Skeletal muscle satellite cell (primary cell): Measurements from ENCODE around the gene ADAM12.

Experiments
- H3K27me3 ChIP-seq: 2 replicates; pipeline ENCODE4 v1.7.0; 2013; ENCODE audit warnings: low read length; ENCODE audit not compliant: control insufficient read depth, insufficient read depth
- H3K36me3 ChIP-seq: 2 replicates; pipeline ENCODE4 v1.7.0; 2013; ENCODE audit warnings: mild to moderate bottlenecking, control low read depth, low read length; ENCODE audit not compliant: insufficient read depth
- H3K4me1 ChIP-seq: 2 replicates; pipeline ENCODE4 v1.7.0; 2013; ENCODE audit warnings: low read length; ENCODE audit not compliant: control insufficient read depth, insufficient read depth
- H3K4me2 ChIP-seq: 2 replicates; pipeline ENCODE4 v1.7.0; 2013; ENCODE audit warnings: mild to moderate bottlenecking, low read length
- H3K4me3 ChIP-seq: 2 replicates; pipeline ENCODE4 v1.7.0; 2013; ENCODE audit warnings: low read length
- H3K9ac ChIP-seq: 2 replicates; pipeline ENCODE4 v1.7.0; 2013; ENCODE audit warnings: mild to moderate bottlenecking, low read depth, low read length, moderate library complexity
- H3K9me3 ChIP-seq: replicated peaks from 2 replicates; pipeline ENCODE4 v1.7.0; 2013; ENCODE audit warnings: mild to moderate bottlenecking, control low read depth, low read length

The ADAM12 gene

DNA sequence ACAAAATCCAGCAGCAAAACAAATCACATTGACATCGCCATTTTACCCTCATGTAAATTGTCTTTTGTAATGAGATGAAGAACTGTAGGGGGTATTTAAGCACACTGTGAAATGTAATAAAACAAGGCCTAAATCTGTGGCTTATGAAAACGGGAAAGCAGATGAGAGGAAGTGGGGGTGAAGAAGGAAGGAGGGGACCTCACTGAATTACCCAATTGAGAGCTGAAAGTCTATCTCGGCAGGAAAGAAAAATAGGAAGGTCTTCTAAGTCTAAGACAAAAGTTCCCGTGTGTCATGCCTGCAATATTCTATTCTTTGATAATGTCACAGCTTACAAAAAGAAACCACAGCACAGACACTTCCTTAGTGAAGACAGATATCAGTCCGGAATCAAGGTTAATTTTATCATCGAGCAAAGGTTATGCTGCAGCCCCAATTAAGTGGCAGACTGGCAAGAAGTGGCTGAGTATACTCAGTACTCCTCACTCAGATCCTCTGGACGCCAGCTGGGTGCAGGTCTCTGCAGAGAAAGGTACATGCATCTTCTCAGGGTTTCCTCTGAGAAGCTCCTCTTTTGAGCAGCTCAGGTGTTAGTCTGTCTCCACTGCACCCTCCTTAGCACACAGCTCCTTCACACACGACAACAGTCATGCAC is 252.2 kb downstream of the ADAM12 start:
- Histone ChIP-seq H3K4me2 (no peak overlapping the region), H3K4me1 (peaks cover 5% of the 10 kb centered on the region), H3K4me3 (no peak overlapping the region), H3K27me3 (no peaks in the 10 kb centered on the region), H3K9ac (no peak overlapping the region), H3K36me3 (peaks cover 9% of the 10 kb centered on the region), H3K9me3 (no peaks in the 10 kb centered on the region)

DNA sequence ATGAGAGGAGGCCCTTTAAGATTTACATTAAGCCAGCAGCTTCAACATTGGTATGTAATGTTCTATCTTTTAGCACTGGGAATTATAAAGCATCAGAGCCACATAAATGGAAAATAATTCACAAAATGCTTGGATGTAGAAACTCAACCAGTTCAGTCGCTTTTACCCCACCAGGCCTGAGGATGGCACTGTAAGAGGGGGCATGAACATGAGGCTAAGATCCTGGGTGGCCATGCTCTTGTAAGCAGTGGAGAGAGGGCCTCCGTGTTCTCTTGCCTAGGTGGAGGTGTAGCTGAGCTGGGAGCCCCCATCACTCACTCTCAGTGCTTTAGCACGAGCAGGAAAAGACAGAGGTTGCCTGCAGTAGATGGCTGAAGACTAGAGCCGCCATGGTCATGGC is 253.1 kb downstream of the ADAM12 start:
- Histone ChIP-seq H3K9me3 (no peaks in the 10 kb centered on the region), H3K4me3 (no peak overlapping the region), H3K27me3 (no peaks in the 10 kb centered on the region), H3K4me1 (peaks cover 10% of the 10 kb centered on the region), H3K4me2 (no peak overlapping the region), H3K9ac (no peak overlapping the region), H3K36me3 (peaks cover 9% of the 10 kb centered on the region)

DNA sequence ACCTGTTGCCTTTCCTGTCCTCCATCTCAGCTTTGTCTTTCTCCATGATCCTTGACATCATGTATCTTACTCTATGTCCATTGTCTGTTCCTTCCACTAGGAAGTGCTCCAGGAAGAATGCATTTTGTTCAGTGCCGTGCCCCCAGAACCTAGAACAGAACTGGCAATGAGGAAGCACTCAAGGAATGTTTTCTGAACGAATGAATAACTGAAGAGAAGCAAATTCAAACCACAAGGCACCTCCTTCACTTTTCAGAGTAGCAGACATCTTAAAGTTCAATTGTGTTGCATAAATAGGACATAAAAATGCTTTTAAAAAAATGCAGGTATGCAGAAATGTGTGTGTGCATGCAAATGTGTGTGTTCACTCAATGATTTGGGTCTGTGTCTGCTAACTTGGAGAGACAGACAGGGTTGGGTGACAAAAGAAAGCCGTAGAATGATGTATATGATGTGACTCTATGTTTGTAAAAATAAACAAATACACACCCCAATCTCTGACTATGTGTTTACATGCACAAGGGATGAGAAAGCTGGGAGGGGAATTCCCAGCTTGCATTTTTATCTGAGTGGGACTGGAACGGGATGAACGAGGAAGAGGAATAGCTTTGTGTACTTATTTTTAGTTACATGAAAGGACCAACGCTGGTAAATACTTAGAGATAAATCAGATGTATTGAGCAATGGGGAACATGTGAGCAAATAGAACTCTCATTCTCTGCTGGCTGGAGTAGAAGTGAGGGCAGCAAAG is 254.2 kb downstream of the ADAM12 start:
- no peaks in the 10 kb centered on the region for H3K27me3 ChIP-seq
- no peaks in the 10 kb centered on the region for H3K9me3 ChIP-seq
- H3K9ac ChIP-seq, result no peak overlapping the region
- no peak overlapping the region for H3K4me2 ChIP-seq
- peaks cover 10% of the 10 kb centered on the region for H3K4me1 ChIP-seq
- H3K4me3 ChIP-seq, result no peak overlapping the region
- peaks cover 9% of the 10 kb centered on the region for H3K36me3 ChIP-seq

DNA sequence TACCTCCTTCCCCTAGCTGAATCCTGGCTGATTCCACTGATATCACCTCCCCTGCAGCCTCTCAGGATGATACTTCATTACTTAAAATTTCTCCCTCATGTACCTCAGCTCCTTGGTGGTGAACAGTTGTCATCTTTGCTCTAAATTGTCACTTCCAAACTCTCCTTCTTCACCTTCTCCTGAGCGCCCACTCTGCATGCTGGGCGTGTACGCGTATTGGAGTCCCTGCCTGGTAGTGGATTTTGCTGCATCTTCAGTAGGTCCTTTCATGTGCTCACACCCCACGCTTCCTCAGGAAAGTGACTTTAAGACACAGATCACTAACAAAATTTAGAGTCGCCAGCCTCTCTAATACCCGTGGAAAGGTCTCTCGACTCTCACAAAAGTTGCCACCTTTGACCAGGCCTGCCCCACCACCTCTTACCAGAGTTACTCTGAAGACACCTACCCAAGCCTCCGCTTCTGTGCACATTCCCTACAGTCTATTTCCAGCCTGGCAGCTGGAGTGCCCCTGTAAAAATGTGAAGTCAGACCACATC is 255.1 kb downstream of the ADAM12 start:
- H3K36me3 ChIP-seq, result peaks cover 9% of the 10 kb centered on the region
- H3K4me3 ChIP-seq, result no peak overlapping the region
- H3K27me3 ChIP-seq, result no peaks in the 10 kb centered on the region
- no peak overlapping the region for H3K4me2 ChIP-seq
- peaks cover 10% of the 10 kb centered on the region for H3K4me1 ChIP-seq
- H3K9me3 ChIP-seq, result no peaks in the 10 kb centered on the region
- no peak overlapping the region for H3K9ac ChIP-seq

DNA sequence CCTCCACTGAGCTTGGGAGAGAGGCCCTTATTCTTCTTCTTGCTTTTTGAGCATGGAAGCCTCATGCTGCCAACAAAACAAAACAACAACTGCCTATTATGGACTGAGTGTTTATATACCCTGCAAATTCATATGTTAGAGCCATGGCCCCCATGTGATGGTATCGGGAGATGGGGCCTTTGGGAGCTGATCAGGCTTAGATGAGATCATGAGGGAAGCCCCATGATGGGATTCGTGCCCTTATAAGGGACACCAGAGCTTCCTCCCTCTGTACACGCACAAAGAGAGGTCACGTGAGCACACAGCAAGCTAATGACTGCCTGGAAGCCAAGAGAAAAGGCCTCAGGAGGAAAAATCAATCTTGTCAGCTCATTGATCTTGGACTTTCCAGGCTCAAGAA is 256.9 kb downstream of the ADAM12 start:
- Histone ChIP-seq H3K4me3 (no peak overlapping the region), H3K4me1 (peaks cover 10% of the 10 kb centered on the region), H3K36me3 (peaks cover 9% of the 10 kb centered on the region), H3K27me3 (no peaks in the 10 kb centered on the region), H3K9me3 (no peaks in the 10 kb centered on the region), H3K9ac (no peak overlapping the region), H3K4me2 (no peak overlapping the region)

DNA sequence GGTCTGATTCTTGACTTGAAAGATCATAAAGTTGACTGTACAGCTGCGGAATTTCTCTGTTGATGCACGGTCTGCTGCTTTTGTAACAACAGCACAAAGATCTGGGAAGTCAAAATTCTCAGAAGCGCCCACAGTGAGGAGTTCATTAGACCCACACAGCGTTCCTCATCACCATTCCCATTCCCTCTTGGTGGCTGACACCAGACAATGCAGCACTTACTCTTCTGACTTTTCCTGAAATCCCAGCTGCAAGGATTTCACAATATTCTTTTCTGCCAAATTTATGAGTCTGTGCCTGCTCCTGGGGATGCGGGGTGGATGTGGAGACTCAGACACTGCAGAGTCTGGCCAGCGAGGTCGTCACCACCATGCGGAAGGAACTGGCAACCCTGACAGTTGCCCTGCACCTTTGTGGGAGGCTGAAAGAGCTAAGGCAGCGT is 258.0 kb downstream of the ADAM12 start:
- Histone ChIP-seq H3K36me3 (peaks cover 9% of the 10 kb centered on the region), H3K4me2 (no peak overlapping the region), H3K4me3 (no peak overlapping the region), H3K9me3 (no peaks in the 10 kb centered on the region), H3K4me1 (peaks cover 10% of the 10 kb centered on the region), H3K9ac (no peak overlapping the region), H3K27me3 (no peaks in the 10 kb centered on the region)

DNA sequence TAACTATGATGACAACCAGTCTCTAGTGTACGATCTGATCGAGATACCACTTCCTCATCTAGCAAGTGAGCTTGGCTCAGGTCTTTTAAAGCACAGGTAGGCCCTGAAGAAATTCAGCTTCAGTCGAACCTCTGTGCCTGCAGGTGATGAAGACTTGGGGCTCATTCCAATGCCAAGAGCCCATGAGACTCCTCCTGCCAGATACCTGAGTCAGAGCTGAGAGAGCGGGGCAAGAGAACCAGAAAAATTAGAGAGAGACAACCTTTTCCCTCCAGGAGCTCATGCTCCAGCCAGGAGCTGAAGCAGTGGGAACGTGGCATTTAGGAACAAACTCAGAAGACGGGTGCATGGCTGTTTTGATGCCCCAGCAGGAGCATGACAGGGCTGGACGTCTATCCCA is 259.3 kb downstream of the ADAM12 start:
- no peaks in the 10 kb centered on the region for H3K9me3 ChIP-seq

DNA sequence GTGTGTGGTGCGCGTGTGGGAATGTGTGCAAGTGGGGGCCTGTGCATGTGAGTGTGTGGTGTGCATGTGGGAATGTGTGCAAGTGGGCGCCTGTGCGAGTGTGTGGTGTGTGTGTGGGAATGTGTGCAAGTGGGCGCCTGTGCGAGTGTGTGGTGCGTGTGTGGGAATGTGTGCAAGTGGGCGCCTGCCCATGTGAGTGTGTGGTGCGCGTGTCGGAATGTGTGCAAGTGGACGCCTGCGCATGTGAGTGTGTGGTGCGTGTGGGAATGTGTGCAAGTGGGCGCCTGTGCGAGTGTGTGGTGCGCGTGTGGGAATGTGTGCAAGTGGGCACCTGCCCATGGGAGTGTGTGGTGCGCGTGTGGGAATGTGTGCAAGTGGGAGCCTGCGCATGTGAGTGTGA is 259.7 kb downstream of the ADAM12 start:
- no peaks in the 10 kb centered on the region for H3K9me3 ChIP-seq
- peaks cover 17% of the 10 kb centered on the region for H3K4me1 ChIP-seq
- peaks cover 7% of the 10 kb centered on the region for H3K36me3 ChIP-seq
- H3K9ac ChIP-seq, result no peak overlapping the region
- H3K27me3 ChIP-seq, result no peaks in the 10 kb centered on the region
- H3K4me3 ChIP-seq, result no peak overlapping the region
- no peak overlapping the region for H3K4me2 ChIP-seq

More for the DNA sequence above, 259.3 kb downstream of the ADAM12 start:
- H3K4me2 ChIP-seq, result no peak overlapping the region
- H3K4me1 ChIP-seq, result peaks cover 14% of the 10 kb centered on the region
- no peak overlapping the region for H3K9ac ChIP-seq
- H3K36me3 ChIP-seq, result peaks cover 9% of the 10 kb centered on the region
- no peaks in the 10 kb centered on the region for H3K27me3 ChIP-seq
- H3K4me3 ChIP-seq, result no peak overlapping the region

DNA sequence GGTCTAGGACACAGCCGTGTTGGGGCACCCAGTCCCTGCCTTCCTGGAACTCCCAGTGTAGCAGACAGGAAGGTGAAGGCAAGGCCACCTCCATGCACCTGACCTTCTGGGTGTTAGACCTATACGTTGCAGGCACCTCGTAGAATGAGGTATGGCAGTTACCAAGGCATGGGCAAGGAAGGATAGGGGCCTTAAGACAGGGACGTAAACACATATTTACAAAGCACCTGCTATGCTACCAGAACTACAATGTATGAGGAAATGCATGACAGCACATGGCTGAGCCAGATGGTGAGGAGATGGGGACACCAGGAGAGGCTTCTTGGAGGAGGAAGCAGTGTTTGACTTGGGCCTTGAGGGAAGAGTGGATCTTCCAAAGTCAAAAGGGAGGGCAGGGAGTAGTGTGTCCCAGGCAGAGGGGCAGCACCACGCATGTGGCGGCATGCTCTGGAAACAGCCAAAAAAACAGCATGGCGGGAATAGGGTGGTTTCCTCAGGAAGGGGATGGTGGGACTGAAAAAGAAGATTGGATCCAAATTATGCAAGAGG is 260.7 kb downstream of the ADAM12 start:
- Histone ChIP-seq H3K36me3 (no peaks in the 10 kb centered on the region), H3K4me1 (peaks cover 17% of the 10 kb centered on the region), H3K4me3 (no peak overlapping the region), H3K27me3 (no peaks in the 10 kb centered on the region), H3K4me2 (no peak overlapping the region), H3K9me3 (no peaks in the 10 kb centered on the region), H3K9ac (no peak overlapping the region)

DNA sequence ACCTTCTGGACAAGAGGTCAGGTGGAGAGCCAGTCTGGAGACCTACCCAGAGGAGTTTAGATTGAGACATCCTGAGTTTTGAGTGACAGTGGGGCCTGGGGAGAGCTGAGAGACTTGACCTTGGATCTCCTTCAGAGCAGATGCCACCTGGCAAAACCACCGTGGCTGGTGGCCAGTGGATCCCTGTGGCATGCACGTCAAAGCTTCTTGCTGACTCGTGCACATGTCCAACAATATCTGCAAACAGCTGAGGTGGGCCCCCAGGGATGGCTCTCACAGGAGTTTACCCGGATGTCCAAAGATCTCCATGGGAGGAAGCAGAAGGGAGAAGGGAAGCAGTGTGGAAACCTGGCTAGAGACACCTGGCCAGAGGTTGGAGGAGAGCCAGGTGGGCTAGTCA is 261.4 kb downstream of the ADAM12 start:
- Histone ChIP-seq H3K36me3 (no peaks in the 10 kb centered on the region), H3K4me1 (peaks cover 17% of the 10 kb centered on the region), H3K9ac (no peak overlapping the region), H3K27me3 (no peaks in the 10 kb centered on the region), H3K4me2 (no peak overlapping the region), H3K4me3 (no peak overlapping the region), H3K9me3 (no peaks in the 10 kb centered on the region)

DNA sequence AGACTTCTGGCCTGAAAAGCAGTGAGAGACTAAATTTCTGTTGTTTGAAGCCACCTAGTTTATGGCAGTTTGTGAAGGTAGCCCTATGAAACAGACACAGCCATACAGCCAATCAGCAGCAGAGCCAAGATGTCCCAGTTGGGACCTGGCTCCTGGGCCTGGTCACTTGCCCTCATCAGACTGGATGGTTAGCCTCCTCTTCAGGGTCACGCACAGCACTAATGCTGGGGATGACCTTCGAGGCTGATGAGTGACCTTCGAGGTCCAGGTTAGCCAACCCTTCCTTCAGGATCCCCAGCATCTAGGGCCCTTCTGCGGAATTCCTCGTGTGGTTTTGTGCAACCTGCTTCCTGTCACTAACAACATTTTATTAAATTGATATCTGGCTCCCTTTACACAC is 262.3 kb downstream of the ADAM12 start:
- Histone ChIP-seq H3K9ac (no peak overlapping the region), H3K4me2 (no peak overlapping the region), H3K27me3 (no peaks in the 10 kb centered on the region), H3K4me1 (peaks cover 17% of the 10 kb centered on the region), H3K36me3 (no peaks in the 10 kb centered on the region), H3K9me3 (no peaks in the 10 kb centered on the region), H3K4me3 (no peak overlapping the region)
